GM19455 (cell line): Measurements from ENCODE around the gene KCNC1.

Experiments used
- ATAC-seq: cut with Tn5 transposase; IDR thresholded peaks from one replicate; pipeline ENCODE4 v1.9.1; 2021; ENCODE audit not compliant: unreplicated experiment

KCNC1 gene

GRCh38 chr11:17734418-17734911, at the start of gene KCNC1:
Gene KCNC1, plus strand, starts transcription at chr11:17734781. Its CDS starts 1,222 bp downstream, at chr11:17736003.
- ATAC-seq: no peak

DNA sequence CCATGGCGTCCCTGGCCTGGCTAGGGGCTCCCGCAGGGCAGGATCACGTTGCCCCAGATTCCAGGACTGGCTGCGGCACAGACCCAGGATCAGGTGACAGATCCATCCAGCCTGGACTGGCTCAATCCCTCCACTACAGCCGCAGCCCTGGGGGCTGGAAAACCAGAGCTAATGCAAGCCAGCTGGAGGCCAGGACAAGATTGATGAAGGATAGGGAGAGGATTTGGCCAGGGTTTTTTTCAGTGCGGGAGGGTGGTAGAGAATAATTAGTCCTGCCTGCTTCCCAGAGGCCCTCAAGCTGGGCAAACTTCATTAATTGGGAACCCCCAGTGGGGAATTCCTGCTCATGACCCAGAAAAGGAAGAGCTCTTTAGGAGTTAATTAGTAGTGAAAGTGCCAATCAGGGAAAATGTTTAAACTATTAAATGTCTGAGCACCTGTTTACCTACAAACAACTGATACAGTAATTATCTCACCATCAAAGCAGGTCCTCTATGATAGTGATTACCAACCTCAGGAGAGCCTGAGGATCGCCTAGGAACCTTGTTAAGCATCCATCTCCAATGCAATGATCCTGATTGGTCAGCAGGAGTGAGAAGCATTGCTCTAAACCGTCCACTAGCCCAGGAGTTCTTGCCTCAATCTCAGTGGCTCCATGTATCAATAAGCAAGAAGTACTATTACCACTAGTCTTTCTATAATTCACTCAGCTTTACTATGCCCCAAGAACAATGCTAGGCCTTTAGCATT, 48.2 kb upstream of the KCNC1 start:
- no peak for ATAC-seq

DNA sequence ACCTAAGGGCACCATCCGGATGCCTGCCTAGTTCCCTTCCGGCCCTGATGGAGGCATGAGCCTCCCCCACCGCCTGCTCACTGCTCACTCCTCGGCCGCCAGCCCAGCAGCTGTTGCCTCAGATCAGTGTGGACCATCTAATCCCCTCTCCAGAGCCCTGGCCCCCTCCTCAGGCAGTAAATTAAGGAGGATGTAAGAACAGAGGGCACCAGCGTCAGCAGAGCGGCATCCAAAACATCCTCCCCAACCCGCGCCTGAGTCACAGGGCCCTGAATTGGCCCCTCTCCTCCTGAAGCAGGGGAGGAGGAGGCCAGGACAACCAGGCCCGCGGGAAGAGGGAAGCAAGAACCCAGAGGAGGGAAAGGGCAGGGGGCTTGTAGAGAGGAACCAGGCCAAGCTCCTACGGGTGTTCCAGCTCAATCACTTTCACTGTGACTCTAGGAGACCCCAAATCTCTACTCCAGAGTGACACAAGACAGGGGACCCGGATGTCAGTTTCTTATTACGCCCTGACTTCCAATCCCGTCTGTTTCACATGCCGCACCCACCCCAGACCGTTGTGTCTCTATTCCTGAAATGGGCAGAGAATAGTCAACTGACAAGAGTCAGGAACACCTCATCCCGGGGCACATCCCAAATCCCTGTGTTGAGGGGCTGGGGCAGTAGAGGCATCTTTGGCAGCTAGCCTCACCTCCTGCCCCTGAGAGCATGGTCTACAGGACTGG, 46.5 kb upstream of the KCNC1 start:
- ATAC-seq: no peak

GRCh38 chr11:17691550-17691949, 43.0 kb upstream of the KCNC1 start:
- no peak for ATAC-seq

- ATAC-seq: no peak
These were observed 42.6 kb upstream of the KCNC1 start for GRCh38 chr11:17691976-17692375.

DNA sequence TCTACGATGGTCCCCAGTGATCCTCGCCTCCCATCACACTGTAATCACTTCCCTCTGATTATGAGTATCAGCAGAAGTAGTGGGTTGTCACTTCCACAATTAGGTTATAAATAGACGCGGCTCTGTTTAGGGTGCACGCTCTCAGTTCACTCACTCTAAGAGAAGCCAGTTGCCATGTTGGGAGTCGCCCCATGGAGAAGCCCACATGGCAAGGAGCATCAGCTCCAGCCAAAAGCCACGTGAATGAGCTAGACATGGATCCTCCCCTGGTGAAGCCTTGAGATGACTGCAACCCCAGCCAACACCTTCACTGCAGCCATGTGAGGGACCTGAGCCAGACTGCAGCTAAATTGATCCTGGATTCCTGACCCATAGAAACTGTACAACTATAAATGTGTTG, 41.6 kb upstream of the KCNC1 start:
- ATAC-seq: no peak

GRCh38 chr11:17693531-17693930, 41.0 kb upstream of the KCNC1 start:
- ATAC-seq: no peak

DNA sequence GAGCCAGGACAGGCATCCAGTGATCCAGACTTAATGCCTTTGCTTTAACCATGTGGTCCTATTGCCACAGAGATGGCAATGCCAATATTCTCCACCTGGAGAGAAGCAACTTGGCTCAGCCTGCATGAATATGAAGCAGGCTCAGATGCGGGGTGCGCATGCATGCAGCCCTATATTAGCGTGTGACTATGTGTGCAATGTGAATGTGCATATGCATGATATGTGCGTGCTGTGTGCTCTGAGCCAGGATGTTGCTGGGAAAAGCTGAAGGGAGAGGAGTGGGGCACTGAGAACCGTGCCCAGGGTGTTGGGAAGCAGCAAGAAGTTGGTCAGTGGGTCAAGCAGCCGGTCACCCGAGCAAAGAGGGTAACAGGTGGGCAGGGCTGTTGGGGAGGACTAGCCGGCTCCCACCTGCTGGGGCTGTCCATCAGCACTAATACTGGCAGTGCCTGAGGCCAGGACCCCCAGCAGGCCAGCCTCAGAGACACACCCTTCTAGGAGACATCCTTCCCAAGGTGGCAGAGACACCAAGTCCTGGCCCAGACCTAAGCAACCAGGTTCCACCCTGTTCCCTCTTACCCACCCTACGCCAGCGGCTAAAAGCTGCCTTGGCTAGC, 40.0 kb upstream of the KCNC1 start:
- ATAC-seq: no peak

- no peak for ATAC-seq
These were observed 38.8 kb upstream of the KCNC1 start for GRCh38 chr11:17695454-17696441.

DNA sequence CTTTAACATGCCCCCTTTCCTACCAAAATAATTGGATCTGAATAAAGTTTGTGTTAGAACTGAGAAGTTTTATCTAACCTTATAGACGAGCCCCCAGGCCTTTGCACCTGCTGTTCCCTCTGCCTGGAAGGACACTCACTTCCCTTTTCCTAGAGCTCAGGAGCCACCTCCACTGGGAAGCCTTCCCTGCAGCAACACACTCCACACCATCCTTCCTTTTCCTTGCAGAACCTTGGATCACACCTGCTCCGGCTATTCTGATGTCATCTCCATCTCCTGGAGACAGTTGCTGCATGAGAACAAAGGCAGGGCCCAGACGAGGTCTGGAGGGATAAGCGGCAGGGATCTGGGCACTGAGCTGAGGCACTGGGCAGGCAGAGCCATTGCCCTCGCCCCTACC, 37.8 kb upstream of the KCNC1 start:
- no peak for ATAC-seq

GRCh38 chr11:17697175-17697949, 37.2 kb upstream of the KCNC1 start:
- no peak for ATAC-seq

GRCh38 chr11:17699147-17700114, 35.1 kb upstream of the KCNC1 start:
- no peak for ATAC-seq

- ATAC-seq: no peak
These were observed 33.6 kb upstream of the KCNC1 start for GRCh38 chr11:17700991-17701390.

DNA sequence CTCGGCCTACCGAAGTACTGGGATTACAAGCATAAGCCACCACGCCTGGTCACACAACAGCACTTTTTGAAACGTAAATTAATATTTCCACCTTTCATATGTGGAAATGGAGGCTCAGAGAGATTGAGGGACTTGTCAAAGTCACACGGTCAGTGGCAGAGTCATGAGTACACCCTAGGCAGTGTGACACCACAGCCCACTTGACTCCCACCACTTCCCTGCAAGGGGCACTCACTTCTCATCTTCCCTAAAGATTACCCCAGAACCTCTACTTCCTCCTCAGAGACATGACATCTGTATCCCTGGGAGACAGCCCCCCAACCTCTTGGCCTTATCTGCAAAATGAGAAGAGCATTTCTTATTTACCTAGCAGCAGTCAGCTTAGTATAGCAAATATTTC, 31.7 kb upstream of the KCNC1 start:
- ATAC-seq: no peak

GRCh38 chr11:17703951-17704350, 30.6 kb upstream of the KCNC1 start:
- peak; percentile 57 for ATAC-seq

DNA sequence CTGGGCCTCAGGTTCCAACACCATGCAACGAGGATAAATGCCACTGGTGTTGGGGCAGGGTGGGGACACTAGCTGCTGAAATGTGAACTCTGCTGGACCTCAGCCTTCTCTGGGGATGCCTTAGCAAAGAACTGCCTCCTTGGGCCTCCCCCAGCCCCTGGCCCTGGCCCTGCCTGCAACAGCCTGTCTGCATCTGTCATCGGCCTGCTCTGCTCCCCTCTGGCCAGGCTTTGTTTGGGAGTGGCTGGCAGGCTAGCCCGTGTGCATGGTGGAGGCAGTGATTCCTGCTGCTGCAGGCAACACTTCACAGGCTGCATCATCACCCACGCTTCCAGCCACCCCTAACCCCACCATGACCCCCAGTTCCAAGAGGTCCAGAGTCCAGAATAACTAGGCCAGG, 26.8 kb upstream of the KCNC1 start:
- ATAC-seq: no peak

GRCh38 chr11:17711836-17712235, 22.7 kb upstream of the KCNC1 start:
- ATAC-seq: no peak

- no peak for ATAC-seq
These were observed 20.7 kb upstream of the KCNC1 start for GRCh38 chr11:17713851-17714250.

GRCh38 chr11:17714356-17714854, 20.2 kb upstream of the KCNC1 start:
- no peak for ATAC-seq
